GM21825 (cell line): ENCODE measurements around the gene CNDP1.
A peak's percentile ranks its signal among the peaks of the same experiment; 100 is the strongest.

Source experiments
- ATAC-seq: cut with Tn5 transposase; IDR thresholded peaks from one replicate; pipeline ENCODE4 v1.9.1; 2021; ENCODE audit warnings: mild to moderate bottlenecking, moderate library complexity; ENCODE audit not compliant: unreplicated experiment

CNDP1 gene

DNA sequence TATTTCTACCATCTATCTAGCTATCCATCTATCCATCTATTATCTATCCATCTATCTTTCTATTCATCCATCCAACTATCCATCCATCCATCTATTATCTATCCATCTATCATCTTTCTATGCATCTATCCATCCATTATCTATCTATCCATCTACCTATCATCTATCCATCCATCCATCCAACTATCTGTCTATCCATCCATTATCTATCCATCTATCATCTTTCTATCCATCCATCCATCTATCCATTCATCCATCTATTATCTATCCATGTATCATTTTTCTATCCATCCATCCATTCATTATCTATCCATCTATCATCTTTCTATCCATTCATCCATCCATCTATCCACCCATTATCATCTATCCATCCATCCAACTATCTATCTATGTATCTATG lies 38.8 kb downstream of the CNDP1 start:
- no peak for ATAC-seq

DNA sequence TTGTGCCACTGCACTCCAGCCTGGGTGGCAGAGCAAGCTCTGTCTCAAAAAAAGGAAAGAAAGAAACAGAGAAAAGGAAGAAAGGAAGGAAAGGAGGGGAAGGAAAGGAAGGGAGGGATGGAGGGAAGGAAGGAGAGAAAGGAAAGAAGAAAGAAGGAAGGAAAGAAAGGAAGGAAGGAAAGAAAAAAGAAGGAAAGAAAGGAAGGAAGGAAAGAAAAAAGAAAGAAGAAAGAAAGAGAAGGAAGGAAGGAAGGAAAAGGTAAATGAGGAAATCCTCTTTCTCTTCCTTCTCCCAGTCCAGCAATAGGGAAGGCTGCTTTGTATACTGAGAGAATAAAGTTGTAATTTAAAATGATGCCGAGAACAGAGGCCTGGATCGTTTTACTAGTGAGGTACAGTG lies 40.6 kb downstream of the CNDP1 start:
- no peak for ATAC-seq

DNA sequence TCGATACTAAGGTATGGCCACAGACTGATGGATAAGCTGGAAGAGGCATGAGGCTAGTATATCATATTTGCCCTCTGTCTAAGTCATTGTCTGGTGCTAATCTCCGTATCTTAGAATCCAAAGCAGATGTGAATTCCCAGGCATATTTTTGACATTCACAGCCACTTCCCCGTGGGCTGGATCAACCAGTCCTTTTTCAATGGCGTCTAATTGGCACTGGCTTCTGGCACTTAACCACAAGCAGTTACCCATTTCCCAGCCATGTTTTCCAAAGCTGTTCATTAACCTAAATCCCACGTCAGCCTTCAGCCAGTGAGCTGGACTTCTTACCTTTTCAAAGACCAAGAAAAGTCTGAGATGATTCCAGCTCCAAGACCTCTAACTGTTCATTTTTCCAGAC lies 42.7 kb downstream of the CNDP1 start:
- no peak for ATAC-seq

DNA sequence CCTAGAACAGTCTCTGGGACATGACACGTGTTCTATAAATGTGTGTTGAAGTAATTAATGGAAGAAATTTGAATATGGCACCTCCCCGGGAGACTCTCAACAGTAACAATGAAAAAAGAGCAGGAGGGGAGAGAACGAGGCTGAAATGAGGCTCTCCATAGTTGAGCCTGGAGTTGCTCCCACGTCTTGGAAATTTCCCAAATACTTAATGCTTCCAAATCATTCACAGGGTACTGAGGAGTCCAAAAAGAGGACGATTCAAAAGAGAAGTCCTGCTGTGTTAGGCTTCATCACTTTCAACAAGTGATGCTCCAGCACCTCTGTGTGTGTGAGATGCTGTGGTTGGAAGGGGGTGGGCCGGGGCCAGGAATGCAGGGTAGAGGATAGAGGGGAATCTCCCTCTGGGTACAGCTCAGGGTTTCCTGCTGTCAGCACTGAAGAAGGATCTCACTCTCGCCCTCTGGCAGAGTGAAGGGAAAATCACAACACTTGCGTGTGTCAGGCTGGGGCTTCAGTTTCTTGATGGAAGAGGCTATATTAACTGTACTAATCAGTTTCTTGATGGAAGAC lies 45.3 kb downstream of the CNDP1 start:
- no peak for ATAC-seq

DNA sequence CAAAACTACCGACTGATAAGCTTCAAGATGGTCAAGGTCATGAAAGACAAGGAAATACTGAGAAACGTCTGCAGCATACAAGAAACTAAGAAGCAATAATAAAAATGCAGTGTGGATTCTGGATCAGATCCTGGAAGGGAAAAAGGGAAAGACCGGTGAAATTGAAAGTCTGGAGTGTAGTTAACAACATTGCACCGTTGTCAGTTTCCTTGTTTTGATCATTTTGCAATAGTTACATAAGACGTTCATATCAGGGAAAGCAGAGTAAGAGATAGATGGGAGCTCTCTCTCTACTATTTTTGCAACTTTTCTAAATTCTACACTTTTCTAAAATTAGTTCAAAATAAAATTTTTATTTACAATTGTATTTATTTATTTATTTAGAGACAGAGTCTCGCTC lies 48.3 kb downstream of the CNDP1 start:
- ATAC-seq: no peak

DNA sequence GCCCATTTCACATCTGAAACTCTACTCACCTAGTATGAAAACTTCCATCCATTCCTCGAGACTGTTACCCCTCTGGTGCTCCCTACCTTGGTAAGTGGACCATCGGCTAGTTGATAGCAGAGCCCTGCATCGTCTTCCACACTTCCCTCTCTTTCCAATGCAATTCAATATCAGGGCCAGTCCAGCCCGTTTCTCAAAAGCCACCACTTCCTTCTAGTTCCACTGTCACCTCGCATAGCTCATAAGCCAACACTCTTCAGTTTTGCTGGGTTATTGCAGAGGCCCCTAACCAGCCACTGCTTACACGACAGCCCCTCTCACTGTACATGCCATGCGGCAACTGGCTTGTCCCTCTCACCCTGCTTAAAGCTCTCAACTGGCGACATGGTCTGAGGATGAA lies 53.1 kb downstream of the CNDP1 start:
- ATAC-seq: no peak

DNA sequence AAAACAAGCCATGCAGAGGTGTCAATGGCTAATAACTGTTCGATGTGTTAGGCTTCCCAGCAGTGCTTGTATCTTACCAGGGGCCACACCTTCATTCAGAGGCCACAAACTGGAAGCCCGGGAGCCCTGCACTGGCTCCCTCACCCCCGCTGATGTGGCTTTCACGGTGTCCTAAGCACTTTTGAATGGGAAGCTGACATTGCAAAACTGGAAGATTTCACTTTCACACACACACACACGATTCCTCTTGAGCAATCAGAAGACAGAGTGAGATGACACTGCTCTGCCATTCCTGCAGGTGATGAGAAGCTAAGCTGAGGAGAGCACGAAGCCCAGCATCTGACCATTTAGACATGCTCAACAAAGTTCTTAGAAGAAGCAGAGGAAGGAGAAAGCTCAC lies 54.7 kb downstream of the CNDP1 start:
- no peak for ATAC-seq

DNA sequence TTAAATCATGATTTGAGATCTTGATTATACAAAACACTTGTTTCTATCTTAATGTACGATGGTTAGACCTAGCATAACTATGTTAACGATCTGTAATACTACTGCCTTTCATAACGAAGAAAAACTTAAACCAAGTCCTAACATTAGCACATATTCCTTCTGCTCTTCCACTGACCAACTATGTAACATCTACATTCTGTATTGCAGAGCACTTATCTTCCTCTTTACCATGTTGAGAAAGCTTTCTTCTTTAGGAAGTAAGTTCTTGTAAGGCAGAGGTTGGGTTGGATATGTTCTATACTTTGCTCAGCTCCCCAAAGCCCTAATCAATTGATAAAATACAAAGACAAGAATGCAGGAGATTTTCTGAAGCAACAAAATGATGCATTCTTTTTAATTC lies 55.5 kb downstream of the CNDP1 start:
- no peak for ATAC-seq

DNA sequence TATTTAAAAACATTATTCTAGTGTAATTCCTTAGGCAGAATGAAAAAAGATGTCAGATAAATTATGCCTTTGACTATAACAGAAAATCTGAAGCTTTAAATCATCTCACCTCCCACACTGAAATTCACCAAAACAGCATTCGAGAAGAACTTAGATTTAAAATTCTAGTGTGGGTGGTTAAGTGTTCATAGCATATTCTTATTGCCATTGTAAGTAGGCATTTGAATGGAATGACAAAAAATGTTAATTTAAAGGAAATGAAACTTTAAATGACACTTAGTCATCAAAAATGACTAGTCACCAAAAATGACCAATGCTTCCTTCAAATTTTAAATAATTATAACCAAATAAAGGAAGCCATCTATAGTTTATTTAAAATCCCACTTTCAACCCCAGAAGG lies 56.4 kb downstream of the CNDP1 start:
- no peak for ATAC-seq

DNA sequence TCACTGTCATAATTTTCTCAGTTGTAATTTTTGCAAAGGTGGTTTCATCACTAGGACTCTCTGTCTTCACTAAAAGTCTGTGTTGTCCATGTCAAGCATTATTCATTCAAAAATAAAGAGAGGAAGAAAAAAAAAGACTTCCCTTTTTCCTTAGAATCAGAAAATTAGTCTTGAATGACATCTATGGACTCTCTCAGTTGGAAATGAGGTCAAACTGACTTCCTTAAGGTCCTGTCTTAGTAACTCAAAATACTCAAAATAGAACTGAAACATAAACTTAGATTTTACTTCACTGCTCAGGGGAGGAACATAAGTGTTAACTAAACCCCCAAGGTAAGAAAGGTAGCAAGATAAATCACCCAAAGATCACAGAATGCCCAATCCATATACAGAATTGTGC lies 61.1 kb downstream of the CNDP1 start:
- no peak for ATAC-seq

DNA sequence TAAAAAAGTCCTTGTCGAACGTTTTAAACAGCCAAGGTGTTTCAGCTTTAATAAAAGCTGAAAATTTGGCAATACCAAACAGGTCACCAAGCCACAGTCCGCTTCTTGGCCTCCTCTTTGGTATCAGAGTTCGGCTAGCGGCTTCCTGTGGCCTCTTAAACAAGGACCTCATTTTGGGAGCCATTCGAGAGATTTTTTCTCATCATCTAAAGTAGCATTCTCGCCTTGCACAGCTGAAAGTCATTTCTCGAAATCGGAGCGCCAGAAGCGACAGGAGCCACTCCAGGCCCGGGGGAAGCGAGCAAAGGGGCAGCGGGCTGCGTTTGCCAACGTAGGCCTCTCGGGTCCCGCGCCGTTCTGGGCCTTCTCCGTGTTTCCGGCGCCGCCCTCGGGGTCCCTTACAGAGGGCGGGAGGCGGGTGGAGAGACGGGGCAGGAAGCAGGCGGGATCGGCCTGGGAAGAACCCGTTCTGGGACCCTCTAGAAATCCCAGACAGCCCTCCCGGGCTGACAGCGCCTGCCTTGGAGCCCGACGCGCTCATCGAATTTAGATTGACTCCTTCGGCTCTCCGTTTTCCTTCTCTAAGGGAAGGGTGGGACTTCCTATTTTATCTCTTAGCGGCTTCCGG lies 62.8 kb downstream of the CNDP1 start:
- peak; percentile 37 for ATAC-seq

DNA sequence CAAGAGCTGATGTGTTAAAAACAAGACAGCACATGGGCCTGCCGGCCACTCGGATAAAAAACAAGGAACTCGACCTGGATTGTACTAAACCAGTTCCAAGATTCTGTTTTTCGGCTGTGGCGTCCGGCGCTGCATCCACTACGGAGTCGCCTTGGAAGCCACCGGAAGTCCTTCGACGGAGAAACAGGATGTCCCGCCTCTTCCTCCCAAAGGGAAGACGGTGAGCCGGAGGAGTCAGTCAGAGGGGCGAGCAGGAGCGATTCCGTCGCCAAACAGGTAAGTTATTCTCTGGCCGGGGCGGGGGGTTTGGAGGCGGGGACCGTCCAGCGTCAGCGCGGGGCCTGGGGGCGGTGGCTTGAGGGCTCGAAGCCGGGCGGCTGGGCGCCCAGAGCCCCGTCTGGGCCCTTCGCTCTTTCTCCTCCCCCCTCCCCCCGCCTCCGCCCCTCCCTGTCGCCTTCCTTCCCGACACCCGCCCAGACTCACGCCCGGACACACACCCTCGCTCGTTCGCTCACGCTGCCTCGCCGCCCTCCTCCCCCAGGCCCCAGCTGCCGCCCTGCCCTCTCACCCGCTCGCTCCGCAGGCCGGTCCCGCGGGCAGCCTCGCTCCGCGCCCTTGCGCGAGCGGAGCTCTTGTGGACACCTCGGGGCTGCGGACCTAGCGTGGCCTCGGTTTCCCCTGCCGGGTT lies 63.5 kb downstream of the CNDP1 start, which contains the start of gene ZNF407:
TSS of gene ZNF407 (plus strand) at position 209 of the 688 bp plus-strand sequence. CDS start 33,150 bp downstream, outside the sequence.
- peak; percentile 71 for ATAC-seq

DNA sequence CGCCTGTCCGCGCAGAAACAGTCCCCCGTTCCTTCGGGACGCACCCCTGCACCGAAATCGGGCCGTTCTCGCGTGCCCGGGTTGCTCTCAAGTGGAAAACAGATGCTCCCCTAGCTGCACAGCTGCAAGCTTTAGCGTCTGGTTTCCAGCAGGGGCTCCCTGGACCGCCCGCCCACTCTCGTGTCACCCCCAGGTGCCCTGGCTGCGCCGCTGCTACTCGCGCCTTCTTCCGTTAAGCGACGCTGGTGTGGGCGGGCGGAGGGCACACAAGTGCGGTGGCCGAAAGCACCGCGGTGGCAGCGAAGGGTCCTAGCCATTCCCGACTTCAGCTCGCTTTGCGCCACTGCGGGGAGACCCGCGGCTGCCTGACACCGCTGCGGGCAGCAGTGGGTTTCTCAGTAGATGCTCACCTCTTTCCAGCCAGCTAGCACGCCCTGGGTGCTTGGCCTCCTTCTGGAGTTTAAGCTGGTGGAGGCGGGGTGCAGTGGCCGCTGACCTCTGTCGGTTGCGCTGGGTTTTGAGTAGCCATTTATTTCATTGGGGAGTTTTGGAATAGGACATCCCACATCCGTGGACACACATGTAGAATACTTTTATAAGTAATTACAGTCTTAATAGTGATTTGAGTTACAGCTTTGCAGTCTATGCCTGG lies 64.2 kb downstream of the CNDP1 start:
- peak; percentile 58 for ATAC-seq

DNA sequence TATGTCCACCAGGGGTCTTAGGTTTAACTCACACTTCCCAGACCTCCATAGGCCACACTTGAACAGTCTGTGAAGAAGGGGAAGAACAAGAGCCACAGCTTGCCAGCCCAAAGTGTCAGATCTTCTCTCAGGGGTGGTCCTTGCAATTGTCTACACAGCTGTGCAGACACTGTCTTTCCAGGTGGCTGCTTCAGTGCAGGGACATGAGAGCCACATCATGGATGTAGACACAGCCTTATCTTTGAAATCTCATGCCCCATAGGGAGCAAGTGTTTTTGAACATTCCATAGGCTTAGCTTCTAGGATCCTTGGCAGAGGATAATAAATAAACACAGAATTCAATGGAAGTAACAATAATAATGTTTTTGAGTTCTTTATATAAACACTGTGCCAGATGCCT lies 70.1 kb downstream of the CNDP1 start:
- no peak for ATAC-seq

DNA sequence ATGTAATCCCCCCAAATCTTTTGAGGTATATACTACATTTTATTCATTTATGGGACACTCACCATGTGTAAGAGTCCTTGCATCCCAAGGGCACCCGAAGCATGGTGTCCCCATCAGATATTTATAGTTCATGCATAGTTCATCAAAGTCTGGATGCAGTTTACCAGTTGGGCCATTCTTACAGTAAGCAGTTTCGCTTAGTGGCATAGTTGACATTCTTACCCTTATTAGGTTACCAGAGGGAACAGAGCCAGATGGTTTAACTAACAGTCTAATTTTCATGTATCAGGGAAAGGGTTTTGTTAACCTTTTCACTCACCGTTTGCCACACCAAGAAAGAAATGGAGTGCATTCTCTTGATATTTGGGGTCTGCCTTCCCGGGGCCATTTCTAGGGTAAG lies 70.5 kb downstream of the CNDP1 start:
- no peak for ATAC-seq

DNA sequence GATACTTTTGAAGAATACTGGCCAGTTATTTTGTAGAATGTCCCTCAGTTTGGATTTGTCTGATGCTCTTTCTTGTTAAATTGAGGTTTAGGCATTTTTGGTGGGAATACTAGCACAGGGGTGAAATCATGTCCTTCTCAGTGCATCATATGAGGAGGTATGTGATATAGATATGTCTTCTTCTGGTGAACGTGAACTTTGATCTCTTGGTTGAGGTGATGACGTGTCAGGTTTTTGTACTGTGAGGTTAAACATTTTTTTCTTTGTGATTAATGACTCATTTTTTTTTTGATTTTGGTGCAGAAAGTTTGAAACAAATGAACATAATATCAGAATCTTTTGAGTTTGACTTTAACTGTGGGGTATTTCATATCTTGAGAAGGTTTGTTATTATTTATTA lies 74.4 kb downstream of the CNDP1 start:
- ATAC-seq: no peak

DNA sequence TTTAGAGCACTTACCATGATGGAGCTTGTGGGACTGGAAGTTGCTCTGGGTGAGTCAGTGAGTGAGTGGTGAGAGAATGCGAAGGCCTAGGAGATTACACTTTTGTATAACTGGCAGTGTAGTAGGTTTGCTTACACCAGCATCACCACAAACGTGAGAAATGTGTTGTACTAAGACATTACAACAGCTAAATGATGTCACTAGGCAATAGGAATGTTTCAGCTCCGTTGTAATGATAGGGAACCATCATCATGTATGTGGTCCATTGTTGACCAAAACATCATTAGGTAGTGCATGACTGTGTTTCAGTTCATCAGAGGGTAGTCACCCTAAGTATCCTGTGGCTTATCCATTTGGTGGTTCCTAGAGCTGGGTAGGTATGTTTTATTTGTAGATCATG lies 75.2 kb downstream of the CNDP1 start:
- no peak for ATAC-seq

DNA sequence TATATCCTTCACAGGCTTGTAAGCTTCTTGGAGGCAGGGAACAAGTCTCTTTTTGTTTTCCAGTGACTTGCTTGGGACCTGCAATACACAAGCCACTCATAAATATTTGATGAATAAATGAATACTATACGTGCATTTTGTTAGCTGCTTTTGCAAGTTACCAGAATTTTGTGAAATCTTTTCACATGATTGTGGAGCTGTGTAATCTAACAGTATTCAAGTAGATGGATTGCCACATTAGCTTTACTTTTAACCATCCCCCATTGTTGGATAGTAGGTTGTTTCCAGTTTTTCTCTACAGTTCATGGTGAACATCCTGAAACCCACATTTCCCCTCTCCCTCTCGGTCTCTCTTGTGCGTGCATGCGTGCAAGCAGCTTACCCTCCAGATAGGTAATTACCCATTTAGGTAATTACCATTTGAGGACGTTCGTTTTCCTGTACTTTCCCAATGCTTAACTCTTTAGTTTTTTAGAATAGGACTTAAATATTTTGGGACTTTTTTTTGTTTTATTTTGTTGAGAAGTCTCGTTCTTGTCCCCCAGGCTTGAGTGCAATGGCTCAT lies 75.8 kb downstream of the CNDP1 start:
- ATAC-seq: no peak

DNA sequence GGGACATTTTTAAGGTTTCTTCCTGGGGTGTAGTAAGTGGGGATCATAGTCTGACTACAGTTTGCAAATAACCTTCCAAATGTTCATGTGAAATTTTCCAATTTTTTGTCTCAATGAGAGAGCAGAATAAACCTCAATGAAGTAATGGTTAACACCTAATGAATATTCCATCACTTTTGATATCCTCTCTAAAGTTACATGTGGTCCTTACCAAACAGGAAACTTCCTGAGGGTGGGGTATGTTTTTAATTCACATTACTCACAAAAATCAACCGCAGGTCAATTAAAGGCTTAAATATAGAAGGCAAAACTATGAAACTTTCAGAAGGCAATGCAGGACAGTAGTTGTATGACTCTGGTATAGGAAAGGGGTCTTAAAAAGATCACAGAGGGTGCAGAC lies 76.6 kb downstream of the CNDP1 start:
- ATAC-seq: no peak

DNA sequence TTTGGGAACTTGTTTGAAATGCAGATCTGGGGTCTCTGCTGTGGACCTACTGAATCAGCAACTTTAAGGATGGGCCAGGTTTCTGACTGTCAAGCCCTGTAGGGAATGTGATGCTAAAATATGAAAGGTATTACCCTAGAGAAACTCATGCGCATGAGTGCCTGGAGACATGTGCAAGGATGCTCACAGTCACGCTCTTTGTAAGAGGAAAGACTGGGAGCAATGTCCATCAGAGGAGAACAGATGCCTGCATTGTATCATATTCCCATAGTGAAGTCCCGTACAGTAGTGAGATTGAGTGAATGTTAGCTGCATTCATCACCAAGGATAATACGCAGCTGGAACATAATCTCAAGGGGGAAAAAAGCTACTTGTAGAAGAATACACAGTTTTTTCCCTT lies 77.5 kb downstream of the CNDP1 start:
- no peak for ATAC-seq

DNA sequence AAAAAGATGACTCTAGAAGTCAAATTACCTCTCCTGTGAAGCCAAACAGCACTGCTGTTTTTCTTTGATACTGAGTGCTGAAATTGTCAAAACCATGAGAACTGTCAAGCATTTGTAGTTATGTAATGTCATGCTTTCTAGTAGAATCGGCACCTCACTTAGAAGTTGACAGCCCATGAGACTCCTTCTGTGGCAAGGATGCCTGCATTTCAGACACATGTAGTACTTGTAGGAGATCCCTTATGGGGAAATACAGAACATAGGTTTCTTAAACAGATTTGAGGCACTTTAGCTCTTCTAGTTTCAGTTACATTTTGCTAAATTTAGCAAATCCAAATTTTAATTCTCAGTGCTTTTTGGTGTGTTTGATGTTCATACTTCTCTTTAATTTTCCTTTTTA lies 79.1 kb downstream of the CNDP1 start:
- no peak for ATAC-seq

DNA sequence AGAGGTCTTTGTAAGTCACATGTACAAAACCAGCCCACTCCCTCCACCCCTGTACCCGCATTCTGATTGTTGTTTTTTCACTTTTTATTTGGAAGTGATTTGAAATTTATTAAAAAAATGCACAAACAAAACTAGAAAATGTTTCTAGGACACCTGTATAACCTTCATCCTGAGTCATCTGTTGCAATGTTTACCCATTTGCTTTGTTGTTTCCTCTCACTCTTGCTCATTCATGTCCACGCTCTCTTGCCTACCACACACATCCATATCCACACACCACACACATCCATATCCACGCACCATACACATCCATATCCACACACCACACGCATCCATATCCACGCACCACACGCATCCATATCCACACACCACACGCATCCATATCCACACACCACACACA lies 82.2 kb downstream of the CNDP1 start:
- ATAC-seq: no peak
